Right lung (tissue), 5 donors: ENCODE results near the gene PGLYRP2. TPM values are rescaled to one million over a fixed set of nuclear protein-coding genes. Genes with fewer than 3 reads are reported as not detected.

Source experiments
- DNase-seq, 2 donors: peaks; one replicate each; pipeline ENCODE4 v3.0.0-alpha.2; 2013
- polyA plus RNA-seq, 5 donors: library from polyadenylated mRNA; unstranded; fragments of 120-200 nt; gene quantifications; one replicate each; pipeline versions ENCODE4 v1.2.1 to v1.2.3, GENCODE V29; 2013; ENCODE audit warnings: inconsistent platforms in 1 of 5, low replicate concordance in 1 of 5; ENCODE audit not compliant: insufficient read length in 5 of 5, insufficient read depth in 1 of 5

Gene PGLYRP2
- polyA plus RNA-seq, 5 donors, result 0.10 TPM; not detected in 4

- DNase-seq, result no peak
Observed at GRCh38 chr19:15456871-15457700, 22.2 kb downstream of the PGLYRP2 start.

- DNase-seq, result no peak
Observed at GRCh38 chr19:15456441-15456840, 22.9 kb downstream of the PGLYRP2 start.

GRCh38 chr19:15455996-15456395 is 23.3 kb downstream of the PGLYRP2 start:
- no peak for DNase-seq

GRCh38 chr19:15453906-15454860 is 25.1 kb downstream of the PGLYRP2 start:
- DNase-seq, result no peak

- no peak for DNase-seq
Observed at GRCh38 chr19:15453091-15453578, 26.2 kb downstream of the PGLYRP2 start.

GRCh38 chr19:15452111-15453047 is 26.9 kb downstream of the PGLYRP2 start:
- DNase-seq, result peak; percentile 63 to 67

GRCh38 chr19:15450528-15450890 is 28.8 kb downstream of the PGLYRP2 start:
- no peak for DNase-seq

- peak; percentile 55 to 68 for DNase-seq
Observed at GRCh38 chr19:15449620-15450527, 29.4 kb downstream of the PGLYRP2 start, which contains the start of gene WIZ. WIZ (minus strand) TSS chr19:15449956; CDS start chr19:15448307, 1,649 bp downstream.

GRCh38 chr19:15448778-15449619 is 30.3 kb downstream of the PGLYRP2 start:
- no peak for DNase-seq

- DNase-seq, result no peak
Observed at GRCh38 chr19:15448044-15448777, 31.1 kb downstream of the PGLYRP2 start.

- no peak for DNase-seq
Observed at GRCh38 chr19:15447057-15447456, 32.2 kb downstream of the PGLYRP2 start.

- DNase-seq, result no peak
Observed at GRCh38 chr19:15445807-15446376, 33.4 kb downstream of the PGLYRP2 start.

- DNase-seq, result no peak
Observed at GRCh38 chr19:15445227-15445605, 34.1 kb downstream of the PGLYRP2 start.

GRCh38 chr19:15444505-15445226 is 34.6 kb downstream of the PGLYRP2 start:
- DNase-seq, result no peak

GRCh38 chr19:15443838-15444237 is 35.5 kb downstream of the PGLYRP2 start:
- no peak for DNase-seq

GRCh38 chr19:15443325-15443724 is 36.0 kb downstream of the PGLYRP2 start:
- no peak for DNase-seq
